ENCODE measurements around the gene PPP2CA. TPM values are rescaled to one million over a fixed set of nuclear protein-coding genes. Genes with fewer than 3 reads are reported as not detected.

The PPP2CA gene
- total and polyA plus RNA-seq, 9 of the 15 experiments (the other 6 are each of a cell fraction or from before 2014, with no cell fraction given), result 23.0 to 257 (median 109) TPM

DNA sequence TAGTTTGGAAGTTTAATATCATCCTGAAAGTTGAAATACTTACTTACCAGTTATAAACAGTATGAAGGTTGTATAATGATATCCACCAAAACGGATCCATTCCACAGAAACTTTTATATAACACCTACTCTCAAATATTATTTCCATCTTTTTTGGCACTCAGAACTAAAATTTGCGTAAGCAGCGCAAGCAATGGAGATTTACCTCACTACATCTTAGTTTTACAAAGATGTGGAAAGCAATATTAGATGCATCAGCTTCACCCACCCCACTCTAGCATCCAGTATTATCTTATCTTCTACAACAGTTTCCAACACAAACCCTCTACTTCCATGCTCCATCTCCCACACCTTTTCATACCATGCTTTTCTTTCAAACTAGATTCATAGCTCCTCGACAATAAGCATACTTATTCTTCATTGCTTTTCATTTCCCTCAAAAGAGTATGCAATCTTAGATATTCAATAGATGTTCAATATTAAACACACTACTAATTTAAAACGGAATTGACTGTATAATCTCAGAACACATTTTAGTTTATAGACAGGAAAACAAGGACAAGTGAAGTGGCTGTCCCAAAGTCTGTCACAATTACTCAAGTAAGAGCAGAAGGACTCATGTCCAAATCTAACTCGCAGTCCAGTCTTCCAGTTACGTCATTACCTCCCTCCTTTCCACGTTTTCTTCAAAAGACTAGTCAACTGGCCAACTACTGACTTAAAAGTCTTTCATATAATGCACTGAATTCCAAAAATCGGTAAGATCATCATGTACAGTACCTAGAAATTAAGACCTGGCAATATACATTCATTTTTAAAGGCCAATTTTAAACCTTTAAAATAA lies 2.2 kb downstream of the PPP2CA start:
- H4K20me1 ChIP-seq (replicated peaks; ENCODE audit: control insufficient read depth, insufficient read depth, low read length), result peaks cover 52% of the 10 kb centered on the region
- TF ChIP-seq, protein P1, sequence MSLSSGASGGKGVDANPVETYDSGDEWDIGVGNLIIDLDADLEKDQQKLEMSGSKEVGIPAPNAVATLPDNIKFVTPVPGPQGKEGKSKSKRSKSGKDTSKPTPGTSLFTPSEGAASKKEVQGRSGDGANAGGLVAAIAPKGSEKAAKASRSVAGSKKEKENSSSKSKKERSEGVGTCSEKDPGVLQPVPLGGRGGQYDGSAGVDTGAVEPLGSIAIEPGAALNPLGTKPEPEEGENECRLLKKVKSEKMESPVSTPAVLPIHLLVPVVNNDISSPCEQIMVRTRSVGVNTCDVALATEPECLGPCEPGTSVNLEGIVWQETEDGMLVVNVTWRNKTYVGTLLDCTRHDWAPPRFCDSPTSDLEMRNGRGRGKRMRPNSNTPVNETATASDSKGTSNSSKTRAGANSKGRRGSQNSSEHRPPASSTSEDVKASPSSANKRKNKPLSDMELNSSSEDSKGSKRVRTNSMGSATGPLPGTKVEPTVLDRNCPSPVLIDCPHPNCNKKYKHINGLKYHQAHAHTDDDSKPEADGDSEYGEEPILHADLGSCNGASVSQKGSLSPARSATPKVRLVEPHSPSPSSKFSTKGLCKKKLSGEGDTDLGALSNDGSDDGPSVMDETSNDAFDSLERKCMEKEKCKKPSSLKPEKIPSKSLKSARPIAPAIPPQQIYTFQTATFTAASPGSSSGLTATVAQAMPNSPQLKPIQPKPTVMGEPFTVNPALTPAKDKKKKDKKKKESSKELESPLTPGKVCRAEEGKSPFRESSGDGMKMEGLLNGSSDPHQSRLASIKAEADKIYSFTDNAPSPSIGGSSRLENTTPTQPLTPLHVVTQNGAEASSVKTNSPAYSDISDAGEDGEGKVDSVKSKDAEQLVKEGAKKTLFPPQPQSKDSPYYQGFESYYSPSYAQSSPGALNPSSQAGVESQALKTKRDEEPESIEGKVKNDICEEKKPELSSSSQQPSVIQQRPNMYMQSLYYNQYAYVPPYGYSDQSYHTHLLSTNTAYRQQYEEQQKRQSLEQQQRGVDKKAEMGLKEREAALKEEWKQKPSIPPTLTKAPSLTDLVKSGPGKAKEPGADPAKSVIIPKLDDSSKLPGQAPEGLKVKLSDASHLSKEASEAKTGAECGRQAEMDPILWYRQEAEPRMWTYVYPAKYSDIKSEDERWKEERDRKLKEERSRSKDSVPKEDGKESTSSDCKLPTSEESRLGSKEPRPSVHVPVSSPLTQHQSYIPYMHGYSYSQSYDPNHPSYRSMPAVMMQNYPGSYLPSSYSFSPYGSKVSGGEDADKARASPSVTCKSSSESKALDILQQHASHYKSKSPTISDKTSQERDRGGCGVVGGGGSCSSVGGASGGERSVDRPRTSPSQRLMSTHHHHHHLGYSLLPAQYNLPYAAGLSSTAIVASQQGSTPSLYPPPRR (CRISPR knock-in tag; IDR thresholded peaks at IDR 0.05; ENCODE audit: borderline replicate concordance), result no peak
- TF ChIP-seq MTA3 (IDR thresholded peaks at IDR 0.05; ENCODE audit: borderline replicate concordance), result no peak
- peak; percentile 38; the same call in 1 of the 2 replicates for TF ChIP-seq CUX1 (CRISPR knock-in tag; IDR thresholded peaks at IDR 0.05)
- TF ChIP-seq MYC (IDR thresholded peaks at IDR 0.05; ENCODE audit: low read depth, low read length), result 0 out of 2 replicates have a peak, but pooled peaks have one; percentile 18
- TF ChIP-seq MYC (CRISPR knock-in tag; IDR thresholded peaks at IDR 0.05; ENCODE audit: borderline replicate concordance, low read depth), result no peak
- peak; percentile 24; the same call in 1 of the 2 replicates for TF ChIP-seq EP400 (IDR thresholded peaks at IDR 0.05)
- TF ChIP-seq ZNF589 (CRISPR knock-in tag; IDR thresholded peaks at IDR 0.05; ENCODE audit: low read depth), result peak; percentile 23; the same call in 1 of the 2 replicates
- TF ChIP-seq RBFOX2 (IDR thresholded peaks at IDR 0.05; ENCODE audit: low read depth, low read length), result peak; percentile 3; the same call in 1 of the 2 replicates

More for the DNA sequence above, 2.2 kb downstream of the PPP2CA start:
- in situ Hi-C loops (cut with MboI) (no loop called here), intact Hi-C loops (cut with micrococcal nuclease) (no loop called here)
- H3K27me3 ChIP-seq (ENCODE audit: control insufficient read depth in 2 of 2, insufficient read depth in 2 of 2, low read length in 2 of 2), result no peaks in the 10 kb centered on the region
- peaks cover 4% of the 10 kb centered on the region for H3K9me1 ChIP-seq (ENCODE audit: control insufficient read depth, insufficient read depth, low read length)
- peaks cover 50% of the 10 kb centered on the region for H3K36me3 ChIP-seq (ENCODE audit: control insufficient read depth, insufficient read depth, low read length)
- no peak overlapping the region for H2AFZ ChIP-seq (ENCODE audit: low read depth, low read length)
- peaks cover 85% of the 10 kb centered on the region for H3K79me2 ChIP-seq (ENCODE audit: control insufficient read depth, insufficient read depth, low read length)
- no peak for ATAC-seq
- peak overlapping the region in 1 of 2 experiments; percentile 99; a peak in 2 of 4 replicates for H3K9ac ChIP-seq (ENCODE audit: insufficient read depth in 1 of 2, low read depth in 2 of 2, low read length in 2 of 2)
- no peak for FAIRE-seq
- peaks cover 20 to 25% of the 10 kb centered on the region in 2 experiments for H3K4me1 ChIP-seq (replicated peaks in 1 of 2; ENCODE audit: control insufficient read depth in 2 of 2, insufficient read depth in 2 of 2, low read length in 2 of 2)
- peak in 1 of 4 experiments; percentile 55 for DNase-seq (ENCODE audit: extremely low read depth in 1 of 4, low spot score in 3 of 4)
- no peaks in the 10 kb centered on the region for H3K9me3 ChIP-seq (replicated peaks; ENCODE audit: control insufficient read depth, insufficient read depth, low read depth, low read length)
- CTCF ChIA-PET (ENCODE audit: low intra/inter-chr PET ratio), result no interaction called here
- POLR2A ChIA-PET, result interaction anchor here (1.2 to 8.6 kb wide), 3 partner anchors 12 to 20 kb away, joined by 3 to 95 read pairs (median 5); no protein-coding TSS in a partner anchor
- peak overlapping the region; percentile 97 for H3K4me3 ChIP-seq
- 2% methylated on average over 9 of the region's 9 CpGs for WGBS (ENCODE audit: insufficient coverage, low coverage, missing lambda C conversion rate)
- peak overlapping the region; percentile 89 for H3K4me2 ChIP-seq (ENCODE audit: insufficient read depth, low read length)
- no TSS peak for BruUV-seq (replicated peaks)
- peak overlapping the region; percentile 99 for H3K27ac ChIP-seq (ENCODE audit: extremely low read depth, low read depth, low read length)

Measured in K562 (cell line).